HFFc6 (cell line): ENCODE data around the gene ARL4D. TPM values are rescaled to one million over a fixed set of nuclear protein-coding genes. Genes with fewer than 3 reads are reported as not detected.
"Not testable (repeated sequence)": the region's sequence is repeated elsewhere in the genome, so short reads cannot be mapped to it uniquely, and the experiment has no call there.

Experiments
- DNase-seq: peaks from one replicate; pipeline ENCODE4 v3.0.0-alpha.2; 2018
- H3K27ac Mint-ChIP-seq: 2 replicates; pipeline ENCODE4 v1.8.0; 2020; ENCODE audit warnings: mild to moderate bottlenecking, mixed read lengths
- H3K27me3 Mint-ChIP-seq: 2 replicates; pipeline ENCODE4 v1.8.0; 2021; ENCODE audit warnings: mild to moderate bottlenecking, moderate library complexity, mixed read lengths; ENCODE audit not compliant: insufficient read depth
- H3K36me3 Mint-ChIP-seq: 2 replicates; pipeline ENCODE4 v1.8.0; 2021; ENCODE audit warnings: low read depth, mixed read lengths
- H3K4me1 Mint-ChIP-seq: 2 replicates; pipeline ENCODE4 v1.8.0; 2020; ENCODE audit warnings: low read depth, mixed read lengths
- H3K4me3 Mint-ChIP-seq: 2 replicates; pipeline ENCODE4 v1.8.0; 2020; ENCODE audit warnings: mild to moderate bottlenecking, moderate library complexity, mixed read lengths
- H3K9me3 Mint-ChIP-seq: 2 replicates; pipeline ENCODE4 v1.8.0; 2020; ENCODE audit warnings: mild to moderate bottlenecking, mixed read lengths
- CTCF ChIP-seq: fragments of 200-600 bp; sonication (generic); IDR thresholded peaks from 2 replicates; pipeline ENCODE4 v1.5.0; 2021; ENCODE audit warnings: antibody characterized with exemption, mild to moderate bottlenecking
- total RNA-seq, 6 experiments: library from RNA; stranded (reverse); fragmentation: NEBNext Ultra II Directional; extraction: Animal tissue kit (Norgen Biotek cat#: 25700); gene quantifications; 2 replicates in 1 of 6; 3 replicates in 5 of 6; pipeline ENCODE4 v1.2.3, GENCODE V29; 2021

Gene ARL4D
- total RNA-seq, 6 experiments from 2014 or later, result 24.9 to 27.5 (median 26.3) TPM

GRCh38 chr17:43372273-43372911 lies 26.4 kb upstream of the ARL4D start:
- no peak overlapping the region for H3K4me3 Mint-ChIP-seq
- no peaks in the 10 kb centered on the region for H3K36me3 Mint-ChIP-seq
- no peak for TF ChIP-seq CTCF
- H3K27me3 Mint-ChIP-seq, result peaks cover 10% of the 10 kb centered on the region
- H3K4me1 Mint-ChIP-seq, result peaks cover 28% of the 10 kb centered on the region
- no peak for DNase-seq
- no peaks in the 10 kb centered on the region for H3K9me3 Mint-ChIP-seq
- no peak overlapping the region for H3K27ac Mint-ChIP-seq

GRCh38 chr17:43373356-43373755 lies 25.4 kb upstream of the ARL4D start:
- no peak for DNase-seq
- Mint-ChIP-seq H3K36me3 (0 out of 2 replicates have a peak, but pooled peaks cover under 1% of the 10 kb centered on the region), H3K27ac (no peak overlapping the region), H3K9me3 (peaks cover under 1% of the 10 kb centered on the region; the same call in 1 of the 2 replicates), H3K4me3 (no peak overlapping the region), H3K4me1 (peaks cover 20% of the 10 kb centered on the region), H3K27me3 (peaks cover 8% of the 10 kb centered on the region)
- TF ChIP-seq CTCF, result no peak

GRCh38 chr17:43375915-43376314 lies 22.9 kb upstream of the ARL4D start:
- not testable (repeated sequence) for H3K27ac Mint-ChIP-seq, H3K27me3 Mint-ChIP-seq

GRCh38 chr17:43377056-43377810 lies 21.6 kb upstream of the ARL4D start:
- Mint-ChIP-seq H3K9me3 (peaks cover 27% of the 10 kb centered on the region), H3K27ac (no peak overlapping the region), H3K4me1 (peaks cover 6% of the 10 kb centered on the region; the same call in 1 of the 2 replicates), H3K36me3 (peaks cover 25% of the 10 kb centered on the region), H3K4me3 (no peak overlapping the region), H3K27me3 (peaks cover 8% of the 10 kb centered on the region)
- DNase-seq, result no peak
- no peak for TF ChIP-seq CTCF

More at GRCh38 chr17:43375915-43376314, 22.9 kb upstream of the ARL4D start:
- peaks cover 18% of the 10 kb centered on the region for H3K36me3 Mint-ChIP-seq
- not testable (repeated sequence) for DNase-seq, H3K4me1 Mint-ChIP-seq, H3K4me3 Mint-ChIP-seq
- peaks cover 19% of the 10 kb centered on the region for H3K9me3 Mint-ChIP-seq

GRCh38 chr17:43378766-43379165 lies 20.0 kb upstream of the ARL4D start:
- DNase-seq, result no peak
- peaks cover 10% of the 10 kb centered on the region for H3K27me3 Mint-ChIP-seq
- peaks cover 27% of the 10 kb centered on the region for H3K9me3 Mint-ChIP-seq
- no peak for TF ChIP-seq CTCF
- H3K36me3 Mint-ChIP-seq, result peaks cover 25% of the 10 kb centered on the region
- no peak overlapping the region for H3K27ac Mint-ChIP-seq
- H3K4me3 Mint-ChIP-seq, result no peak overlapping the region
- H3K4me1 Mint-ChIP-seq, result peaks cover 6% of the 10 kb centered on the region; the same call in 1 of the 2 replicates

GRCh38 chr17:43380307-43380706 lies 18.5 kb upstream of the ARL4D start:
- peaks cover 5% of the 10 kb centered on the region for H3K27me3 Mint-ChIP-seq
- H3K27ac Mint-ChIP-seq, result no peak overlapping the region
- peaks cover 27% of the 10 kb centered on the region for H3K9me3 Mint-ChIP-seq
- no peak for TF ChIP-seq CTCF
- H3K4me3 Mint-ChIP-seq, result no peak overlapping the region
- no peak for DNase-seq
- H3K4me1 Mint-ChIP-seq, result peaks cover under 1% of the 10 kb centered on the region; the same call in 1 of the 2 replicates
- H3K36me3 Mint-ChIP-seq, result peaks cover 25% of the 10 kb centered on the region
